SK-N-DZ (cell line): ENCODE data around the gene ZSCAN16.
A peak's percentile ranks its signal among the peaks of the same experiment; 100 is the strongest.

ENCODE experiments used
- DNase-seq: peaks from one replicate; pipeline ENCODE4 v3.0.0-alpha.2; 2015; ENCODE audit warnings: low spot score

The ZSCAN16 gene

DNA sequence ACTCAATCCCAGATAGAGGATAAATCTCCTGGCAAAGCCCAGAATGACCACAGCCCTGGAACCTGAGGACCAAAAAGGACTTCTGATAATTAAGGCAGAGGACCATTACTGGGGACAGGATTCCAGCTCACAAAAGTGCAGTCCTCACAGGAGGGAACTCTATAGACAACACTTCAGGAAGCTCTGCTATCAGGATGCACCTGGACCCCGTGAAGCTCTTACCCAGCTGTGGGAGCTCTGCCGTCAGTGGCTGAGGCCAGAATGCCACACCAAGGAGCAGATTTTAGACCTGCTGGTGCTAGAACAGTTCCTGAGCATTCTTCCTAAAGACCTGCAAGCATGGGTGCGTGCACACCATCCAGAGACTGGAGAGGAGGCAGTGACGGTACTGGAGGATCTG lies 992 bp downstream of the ZSCAN16 start:
- DNase-seq = no peak

DNA sequence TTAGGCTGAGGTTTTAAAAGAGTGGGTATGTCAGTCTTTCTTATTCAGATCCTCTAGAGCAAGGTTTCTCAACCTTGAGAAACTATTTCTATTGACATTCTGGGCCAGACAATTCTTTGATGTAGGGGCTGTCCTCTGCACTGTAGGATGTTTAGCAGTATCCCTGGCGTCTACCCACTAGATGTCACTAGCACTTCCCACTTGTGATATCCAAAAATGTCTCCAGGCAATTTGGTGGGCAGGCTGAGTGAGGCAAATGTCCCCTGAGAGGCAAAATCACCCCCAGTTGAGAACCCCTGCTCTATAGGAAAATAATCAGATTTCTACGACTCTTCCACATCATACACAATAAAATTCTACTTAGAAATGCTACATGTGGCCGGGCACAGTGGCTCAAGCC lies 9.6 kb downstream of the ZSCAN16 start:
- peak; percentile 29 for DNase-seq

DNA sequence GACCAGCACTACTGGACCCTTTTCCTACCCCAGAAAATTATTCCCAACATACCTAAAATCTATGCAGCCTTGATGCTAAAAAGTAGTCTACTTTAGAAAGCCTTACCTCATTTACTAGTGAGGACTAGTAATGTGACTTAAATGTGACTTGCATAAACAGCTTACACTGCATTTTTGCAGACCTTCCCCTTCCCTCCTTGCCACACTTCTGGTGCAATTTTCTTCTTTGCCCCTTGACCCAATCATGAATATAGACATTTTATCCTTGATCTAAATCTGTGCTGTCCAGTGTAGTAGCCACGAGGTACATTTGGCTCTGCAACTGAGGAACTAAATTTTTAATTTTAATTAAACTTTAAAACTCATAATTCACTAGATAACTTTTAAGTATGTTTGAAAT lies 10.3 kb downstream of the ZSCAN16 start:
- no peak for DNase-seq

DNA sequence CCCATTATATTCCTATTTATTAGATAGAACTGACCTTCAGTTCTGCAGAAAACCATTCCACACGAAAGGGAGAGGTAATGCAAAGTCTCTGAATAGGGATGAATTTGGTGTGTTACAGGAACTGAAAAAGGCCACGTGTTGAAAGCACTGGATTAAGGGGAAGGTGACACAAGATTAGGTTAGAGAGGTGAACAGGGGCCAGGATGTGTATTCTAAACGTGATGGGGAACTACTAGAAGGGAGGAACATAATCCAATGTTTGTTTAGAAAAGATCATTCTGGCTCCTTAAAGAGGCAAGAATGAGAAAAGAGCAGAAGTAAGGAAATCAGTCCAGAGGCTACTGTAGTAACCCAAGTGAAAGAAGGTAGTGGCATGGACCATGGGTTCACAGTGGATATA lies 11.0 kb downstream of the ZSCAN16 start:
- DNase-seq = no peak

DNA sequence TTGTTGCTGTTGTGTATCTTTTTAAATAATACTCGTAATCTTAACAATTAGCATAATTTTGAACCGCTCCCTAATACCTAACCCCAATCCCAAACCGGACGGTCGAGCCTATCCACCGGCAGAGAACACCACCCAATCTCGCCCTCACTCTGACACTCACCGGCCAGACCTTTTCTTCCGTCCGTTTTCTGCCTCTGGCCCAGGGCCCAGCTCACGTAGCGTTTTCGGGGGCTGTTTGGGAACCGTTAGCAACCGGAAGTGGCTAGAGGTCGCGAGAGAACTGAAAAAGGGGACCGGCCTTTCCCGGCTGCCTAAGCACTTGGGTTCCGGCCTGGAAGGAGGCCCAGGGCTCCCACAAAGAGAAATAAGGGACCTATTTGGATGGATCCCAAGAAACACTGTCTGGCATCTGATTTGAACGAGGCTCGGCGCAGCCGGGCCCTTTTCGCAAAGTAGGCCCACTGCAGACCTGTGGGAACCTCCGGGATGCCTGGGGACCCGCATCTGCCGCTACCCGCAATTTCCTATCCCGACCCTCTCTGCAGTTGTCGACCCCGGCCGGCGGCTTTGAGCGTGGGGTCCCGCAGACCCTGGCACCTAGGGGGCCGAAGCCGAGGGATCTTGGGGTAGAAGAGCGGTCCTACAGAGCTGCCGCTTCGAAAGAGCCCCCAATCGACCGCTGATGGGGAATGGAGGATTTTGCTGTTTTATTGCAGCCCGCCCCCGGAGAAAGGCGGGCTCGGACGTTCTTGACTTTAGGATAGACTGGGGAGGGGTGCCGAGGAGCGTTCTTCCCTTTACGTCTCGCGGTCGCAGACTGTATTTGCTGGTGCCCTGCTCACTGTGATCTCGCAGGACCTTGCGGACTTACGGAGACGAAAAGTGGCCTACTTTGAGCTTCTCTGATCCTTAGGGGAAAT lies 12.4 kb downstream of the ZSCAN16 start:
- DNase-seq = peak; percentile 93

DNA sequence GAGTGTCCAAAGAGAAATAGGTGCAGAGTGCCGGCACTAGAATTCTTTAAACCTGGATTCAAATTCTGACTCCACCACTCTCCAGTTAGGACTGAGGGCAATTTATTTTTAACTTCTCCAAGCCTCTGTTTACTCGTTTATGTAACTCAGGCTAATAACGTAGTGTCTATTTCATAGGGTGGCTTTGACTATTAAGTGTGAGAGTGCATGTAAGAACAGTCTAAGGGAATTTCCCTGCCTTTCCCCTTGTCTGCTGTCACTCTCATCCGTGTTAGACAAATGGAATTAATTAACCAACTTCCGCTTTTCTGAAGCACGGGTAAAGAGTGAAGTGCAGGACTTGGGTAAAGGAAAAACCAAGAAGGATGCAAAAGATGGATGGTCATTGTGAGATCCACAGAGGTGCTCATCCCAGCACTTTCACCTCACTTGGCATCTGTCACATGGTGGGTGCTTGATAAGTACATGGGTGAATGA lies 13.1 kb downstream of the ZSCAN16 start:
- peak; percentile 21 for DNase-seq

DNA sequence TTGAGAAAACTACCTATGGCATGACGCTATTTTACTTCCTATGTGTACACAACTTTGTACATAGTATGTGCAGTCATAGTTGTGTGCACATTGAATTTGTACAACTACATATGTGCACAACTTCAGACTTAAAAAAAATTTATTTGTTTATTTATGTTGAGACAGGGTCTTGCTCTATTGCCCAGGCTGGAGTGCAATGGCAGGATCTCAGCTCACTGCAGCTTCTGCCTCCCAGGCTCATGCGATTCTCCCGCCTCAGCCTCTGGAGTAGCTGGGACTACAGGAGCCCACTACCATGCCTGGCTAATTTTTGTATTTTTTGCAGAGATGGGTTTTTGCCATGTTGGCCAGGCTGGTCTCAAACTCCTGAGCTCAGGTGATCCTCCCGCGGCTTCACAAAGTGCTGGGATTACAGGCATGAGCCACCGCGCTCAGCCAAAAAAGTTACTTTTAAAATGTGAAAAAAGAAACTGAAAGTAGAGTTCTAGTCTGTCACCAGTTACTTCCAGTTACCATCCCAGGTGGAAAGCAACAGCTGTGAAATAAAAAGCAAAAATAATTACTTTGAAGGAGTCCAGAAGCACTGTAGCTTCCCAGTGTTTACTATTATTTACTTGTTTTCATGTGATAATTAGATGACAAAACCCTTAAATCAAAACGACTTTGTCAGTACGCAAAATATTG lies 15.6 kb downstream of the ZSCAN16 start:
- DNase-seq = no peak

DNA sequence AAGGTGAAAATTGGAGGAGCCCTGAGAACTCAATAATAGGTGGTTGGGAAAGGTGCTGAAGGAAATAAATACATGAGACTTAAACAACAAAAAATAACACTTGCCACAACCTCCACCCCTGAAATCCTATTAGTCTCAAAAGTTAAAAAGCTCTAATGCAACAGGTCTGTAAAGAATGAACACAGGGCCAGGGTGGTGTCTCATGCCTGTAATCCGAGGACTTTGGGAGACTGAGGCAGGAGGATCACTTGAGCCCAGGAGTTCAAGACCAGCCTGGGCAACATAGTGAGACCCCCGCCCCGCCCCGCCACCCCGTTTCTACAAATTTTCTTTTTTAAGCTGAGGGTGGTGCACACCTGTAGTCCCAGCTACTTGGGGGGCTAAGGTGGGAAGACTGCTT lies 16.2 kb downstream of the ZSCAN16 start:
- no peak for DNase-seq

DNA sequence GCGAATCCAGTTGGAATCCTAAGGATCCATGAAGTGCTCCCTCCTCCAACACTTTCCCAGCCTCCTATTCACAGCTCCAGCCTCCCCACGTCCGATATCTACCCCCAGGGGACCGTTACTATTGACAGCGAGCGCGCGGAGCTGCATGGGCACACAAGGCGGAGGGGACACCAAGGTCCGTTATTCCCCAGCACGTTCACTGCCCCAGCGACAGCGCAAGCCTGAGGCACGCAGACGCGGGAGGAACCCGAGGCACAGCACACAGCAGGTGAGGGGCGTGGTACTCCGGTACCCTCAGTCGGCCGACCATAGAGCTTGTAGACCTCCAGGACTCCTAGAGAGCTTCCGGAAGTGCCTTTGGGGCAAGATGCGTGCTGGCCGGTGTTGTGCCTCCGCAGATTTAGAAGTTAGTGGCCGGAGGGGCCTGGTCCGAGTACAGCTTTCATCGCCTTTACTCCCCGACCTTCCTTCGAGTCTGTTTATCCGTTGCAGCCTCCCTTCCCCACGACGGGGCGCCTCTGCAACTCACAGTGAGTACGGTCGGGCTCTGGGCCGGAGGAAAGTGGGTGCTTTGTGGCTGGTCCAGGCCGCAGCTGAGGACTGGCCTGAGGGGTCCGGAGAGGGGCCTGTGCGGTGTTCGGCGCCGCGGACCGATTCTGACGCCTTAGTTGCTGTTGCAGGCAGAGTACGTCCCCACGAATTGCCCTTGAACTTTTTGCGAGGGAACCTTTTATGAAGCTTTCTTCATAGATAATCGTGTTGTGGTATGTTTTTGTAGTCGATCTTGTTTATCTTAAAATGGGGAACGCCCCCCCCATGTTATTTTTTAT lies 17.3 kb downstream of the ZSCAN16 start, which contains the start of gene ZKSCAN8:
Gene ZKSCAN8, plus strand, starts transcription at position 384 of the 830 bp plus-strand sequence. CDS start 6,525 bp downstream, outside the sequence.
- DNase-seq = peak; percentile 95

DNA sequence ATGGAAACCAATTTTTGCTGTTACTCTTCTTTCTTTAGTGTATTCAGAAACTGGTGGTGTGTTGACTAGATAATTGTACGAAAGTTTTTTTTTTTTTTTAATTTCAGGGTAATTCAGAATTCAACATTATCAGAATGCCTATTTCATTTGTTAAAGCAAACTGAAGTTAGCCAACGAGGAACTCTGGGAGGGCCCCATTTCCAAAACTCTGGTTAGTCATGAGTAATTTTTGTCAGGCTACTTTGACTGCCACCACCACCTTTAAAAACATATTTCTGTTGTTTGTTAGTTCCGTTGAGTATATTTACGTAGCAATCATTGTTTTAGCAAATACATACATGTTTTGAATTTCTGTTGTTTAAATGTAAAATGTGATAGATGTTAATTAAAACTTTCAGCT lies 18.0 kb downstream of the ZSCAN16 start:
- no peak for DNase-seq

DNA sequence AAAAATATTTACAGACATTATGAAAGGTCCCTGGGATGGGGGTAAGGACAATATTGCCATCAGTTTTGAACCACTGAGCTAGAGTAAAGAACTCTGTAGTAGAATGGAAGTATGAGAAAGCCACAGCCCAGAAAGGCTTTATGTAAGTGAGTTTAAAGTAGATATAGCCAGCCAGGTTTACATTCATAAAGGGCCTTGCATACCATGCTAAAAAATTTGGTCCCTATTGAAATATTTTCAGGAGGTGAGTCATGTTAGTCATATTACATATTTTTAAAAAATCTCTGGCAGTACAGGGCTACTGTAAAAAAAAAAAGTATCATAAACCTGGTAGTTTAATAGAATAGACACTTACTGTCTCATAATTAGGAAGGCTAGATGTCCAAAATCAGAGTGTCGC lies 20.8 kb downstream of the ZSCAN16 start:
- DNase-seq = no peak

DNA sequence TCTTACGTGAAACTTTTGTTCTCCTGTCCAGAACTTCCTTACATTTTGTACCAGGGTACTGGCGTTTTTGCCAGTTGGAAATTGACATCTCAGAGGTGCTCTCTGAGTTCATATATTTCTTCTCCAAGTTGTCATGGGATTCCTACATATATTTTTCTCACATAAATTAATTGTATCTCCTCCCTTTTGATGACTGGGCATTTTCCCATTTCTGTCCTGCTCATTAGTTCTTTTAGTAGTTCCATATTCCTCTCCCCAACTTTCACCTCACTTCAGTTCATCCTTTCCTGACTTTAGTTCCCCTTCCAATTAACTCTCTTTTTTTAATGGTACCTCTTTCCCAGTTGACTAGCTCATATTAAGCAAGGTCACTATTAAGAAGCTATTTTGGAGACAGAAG lies 28.1 kb downstream of the ZSCAN16 start:
- DNase-seq = no peak

DNA sequence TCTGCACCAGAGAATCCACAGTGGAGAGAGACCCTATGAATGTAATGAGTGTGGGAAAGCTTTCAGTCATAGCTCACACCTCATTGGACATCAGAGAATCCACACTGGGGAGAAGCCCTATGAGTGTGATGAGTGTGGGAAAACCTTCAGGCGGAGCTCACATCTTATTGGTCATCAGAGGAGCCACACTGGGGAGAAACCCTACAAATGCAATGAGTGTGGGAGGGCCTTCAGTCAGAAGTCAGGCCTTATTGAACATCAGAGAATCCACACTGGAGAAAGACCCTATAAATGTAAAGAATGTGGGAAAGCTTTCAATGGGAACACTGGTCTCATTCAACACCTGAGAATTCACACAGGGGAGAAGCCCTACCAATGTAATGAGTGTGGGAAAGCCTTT lies 29.1 kb downstream of the ZSCAN16 start:
- no peak for DNase-seq

DNA sequence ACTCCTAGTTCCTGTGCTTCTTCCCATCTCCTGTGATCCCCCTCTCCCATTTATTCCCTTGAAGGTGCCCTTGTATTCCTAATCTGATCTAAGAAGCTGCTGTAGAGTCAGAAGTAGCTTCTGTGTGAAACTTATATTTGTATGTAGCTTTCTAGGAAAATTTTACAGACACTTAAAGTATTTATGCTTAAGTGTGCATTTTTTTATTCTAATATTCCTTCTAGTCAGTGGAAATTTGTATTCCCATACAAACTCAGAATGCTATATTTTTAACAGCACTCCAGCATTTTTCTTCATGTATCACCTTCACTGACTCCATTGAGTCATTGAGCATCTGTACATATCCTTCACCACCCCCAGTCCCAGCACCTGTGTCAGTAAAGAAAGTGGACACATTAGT lies 29.9 kb downstream of the ZSCAN16 start:
- DNase-seq = no peak

DNA sequence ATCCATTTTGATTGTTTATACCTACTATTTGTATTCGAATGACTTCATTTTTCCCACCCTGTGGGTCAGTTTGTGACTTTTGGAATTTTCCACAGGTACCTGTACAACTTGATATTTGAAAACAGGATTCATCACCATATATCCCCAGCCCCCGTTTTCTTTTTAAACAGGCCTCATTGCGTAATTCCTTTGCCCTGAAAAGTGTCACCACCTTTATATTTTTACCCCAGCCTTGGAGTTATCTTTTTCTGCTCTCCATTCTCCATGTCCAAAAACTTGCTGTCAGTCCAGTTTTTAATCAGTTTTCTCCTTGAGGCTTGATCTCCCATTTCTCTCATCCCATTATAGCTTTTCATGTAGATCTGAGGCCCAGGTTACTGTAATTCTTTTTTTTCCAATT lies 33.9 kb downstream of the ZSCAN16 start:
- no peak for DNase-seq

DNA sequence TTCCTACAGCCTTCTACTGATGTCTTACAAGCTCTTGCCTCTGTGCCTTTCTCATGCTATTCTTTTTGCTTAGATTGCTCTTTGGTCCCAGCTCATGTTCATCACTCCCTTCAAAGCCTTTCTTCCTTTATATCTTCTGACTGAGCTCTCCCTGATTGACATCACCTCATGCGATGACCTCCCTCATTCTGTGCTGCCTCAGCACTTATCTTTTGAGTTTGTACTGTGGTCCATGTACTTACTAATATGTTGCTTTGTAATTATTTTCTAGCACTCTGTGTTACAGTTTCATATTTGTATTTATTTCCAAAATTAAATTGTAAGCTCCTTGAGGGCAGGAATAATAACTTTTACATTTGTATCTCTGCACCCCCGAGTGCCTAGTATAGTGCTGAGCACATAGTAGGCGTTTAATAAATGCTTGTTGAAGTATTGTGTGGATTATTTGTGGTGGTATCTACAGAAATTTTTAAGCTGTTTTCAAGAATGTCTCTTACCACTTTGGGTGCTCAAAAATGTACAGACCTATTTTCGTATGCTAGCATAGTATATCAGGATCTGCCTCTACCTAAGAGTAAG lies 34.7 kb downstream of the ZSCAN16 start:
- DNase-seq = no peak

DNA sequence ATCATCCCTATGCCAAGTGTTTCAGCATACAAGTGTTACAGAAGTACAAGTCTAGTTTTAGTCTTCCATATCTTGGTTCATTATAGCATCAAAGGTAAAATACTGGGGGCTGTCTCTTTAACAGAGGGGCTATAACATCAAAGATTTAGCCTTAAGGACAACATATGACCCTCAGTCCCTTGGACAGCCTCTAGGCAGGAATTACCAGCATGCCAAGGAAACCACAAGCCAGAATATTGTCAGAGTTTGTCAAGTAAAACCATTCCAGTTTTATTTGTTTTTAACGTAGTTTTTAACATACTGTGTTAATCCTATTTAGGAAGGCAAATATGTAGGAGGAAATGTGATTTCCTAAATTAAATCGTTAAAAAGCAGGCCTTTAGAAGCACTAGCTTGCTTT lies 35.8 kb downstream of the ZSCAN16 start:
- no peak for DNase-seq

DNA sequence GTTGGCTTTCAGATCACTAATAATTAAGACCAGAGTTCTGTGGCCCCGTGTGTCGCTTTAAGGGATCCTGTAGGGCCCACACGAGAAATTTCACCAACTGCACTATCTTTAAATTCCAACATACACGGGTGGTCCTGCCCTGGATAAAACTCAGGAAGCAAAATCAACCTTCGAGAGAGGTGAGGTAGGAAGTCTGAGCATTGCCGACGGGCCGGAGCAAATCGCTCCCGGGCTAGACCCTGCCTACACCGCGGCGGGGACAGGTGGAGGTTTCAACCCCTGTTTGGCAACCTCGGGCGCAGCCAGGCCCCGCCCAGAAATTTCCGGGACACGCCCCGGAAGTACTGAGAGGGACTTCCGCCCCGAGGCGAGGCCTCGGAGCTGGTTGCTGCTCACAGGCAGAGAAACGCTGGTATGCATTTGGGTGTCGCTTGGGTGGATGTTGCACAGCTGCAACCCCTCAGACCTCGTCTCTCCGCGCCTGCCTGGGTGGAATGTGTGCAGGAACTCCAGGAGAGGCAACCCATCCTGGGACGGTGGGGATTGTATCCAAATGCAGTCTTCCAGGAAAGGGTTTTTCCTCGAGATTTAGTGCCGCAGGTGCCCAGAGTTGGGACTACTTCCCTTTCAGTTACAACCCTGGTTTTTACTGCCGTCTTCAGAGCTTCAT lies 37.1 kb downstream of the ZSCAN16 start:
- DNase-seq = peak; percentile 86

DNA sequence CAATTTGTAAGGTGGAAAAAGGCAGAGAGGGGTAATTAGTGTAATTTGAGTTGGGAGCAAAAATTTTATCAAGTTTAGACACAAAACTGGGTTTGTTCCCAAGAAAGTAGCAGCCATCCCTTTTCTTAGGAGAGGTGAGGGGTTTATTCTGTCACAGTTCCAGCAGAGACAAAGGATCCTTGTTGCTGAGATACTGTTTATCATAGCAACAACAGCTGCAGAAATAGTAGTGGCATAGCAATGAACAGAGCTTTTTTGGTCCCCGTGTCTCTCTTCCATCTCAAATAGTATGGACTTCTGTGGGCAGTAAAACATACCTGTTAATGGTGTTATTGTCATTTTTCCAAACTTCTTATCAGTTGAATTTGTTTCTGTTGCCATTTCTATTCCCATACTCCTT lies 41.2 kb downstream of the ZSCAN16 start:
- no peak for DNase-seq

DNA sequence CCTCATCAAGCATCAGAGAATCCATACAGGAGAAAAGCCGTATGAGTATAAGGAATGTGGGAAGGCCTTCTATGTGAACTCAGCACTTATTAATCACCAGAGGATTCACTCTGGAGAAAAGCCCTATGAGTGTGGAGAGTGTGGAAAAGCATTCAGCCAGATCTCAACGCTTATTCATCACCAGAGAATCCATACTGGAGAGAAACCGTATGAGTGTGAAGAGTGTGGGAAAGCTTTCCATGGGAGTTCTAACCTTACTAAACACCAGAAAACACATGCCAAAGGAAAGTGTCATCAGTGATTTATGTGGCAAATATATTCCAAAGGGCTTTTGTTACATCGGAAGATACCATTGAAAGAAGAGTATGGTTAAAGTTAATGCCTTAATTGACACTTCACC lies 42.7 kb downstream of the ZSCAN16 start:
- no peak for DNase-seq

DNA sequence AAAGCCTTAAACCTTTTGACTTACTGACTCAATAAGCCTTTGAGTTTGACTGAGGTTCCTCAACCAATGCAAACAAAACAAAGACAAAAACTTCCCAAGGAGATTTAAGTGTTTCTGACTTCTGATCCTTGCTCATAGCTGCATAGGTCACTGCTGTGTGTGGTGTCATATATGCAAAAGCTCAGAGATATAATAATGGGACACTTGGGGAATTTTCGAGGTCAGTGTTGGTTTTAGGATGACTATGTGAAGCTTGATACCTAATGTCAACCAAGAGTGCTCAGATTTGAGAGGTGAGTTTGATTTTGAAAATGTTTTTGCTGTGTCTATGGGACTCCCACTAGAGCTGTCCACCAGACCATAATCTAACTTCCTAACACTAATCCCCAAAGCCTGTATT lies 43.5 kb downstream of the ZSCAN16 start:
- DNase-seq = no peak
